ENCODE measurements around the gene CBX7. TPM values are rescaled to one million over a fixed set of nuclear protein-coding genes. Genes with fewer than 3 reads are reported as not detected.

The CBX7 gene
- total and polyA plus RNA-seq, 2 of the 4 experiments (the other 2 are of a cell fraction), result 0.90 to 3.6 TPM

DNA sequence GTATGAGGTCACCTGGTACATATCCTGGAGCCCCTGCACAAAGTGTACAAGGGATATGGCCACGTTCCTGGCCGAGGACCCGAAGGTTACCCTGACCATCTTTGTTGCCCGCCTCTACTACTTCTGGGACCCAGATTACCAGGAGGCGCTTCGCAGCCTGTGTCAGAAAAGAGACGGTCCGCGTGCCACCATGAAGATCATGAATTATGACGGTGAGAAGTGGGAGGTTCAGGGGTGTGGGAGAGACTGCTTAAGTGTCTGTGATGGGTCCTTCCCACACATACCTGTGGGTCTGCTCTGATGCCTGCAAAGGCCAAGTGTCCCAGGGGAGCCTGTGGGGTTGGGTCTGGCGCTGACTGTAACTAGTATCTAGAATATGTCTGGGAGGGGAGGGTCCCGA is 71.5 kb downstream of the CBX7 start:
- no peak overlapping the region for H2AK5ac ChIP-seq (ENCODE audit: low read depth, low read length)
- intact Hi-C loops (cut with micrococcal nuclease) (no loop called here), dilution Hi-C loops (cut with HindIII; ENCODE audit: low sequenced_read_pairs, unreplicated experiment) (no loop called here), in situ Hi-C loops (cut with MboI; ENCODE audit: low sequenced_read_pairs) (no loop called here)
- peaks cover 1% of the 10 kb centered on the region; the same call in 1 of the 2 replicates for H3K27me3 ChIP-seq (ENCODE audit: control insufficient read depth, insufficient read depth, low read length)
- peaks cover 0 to 7% of the 10 kb centered on the region in 2 experiments; a peak in 1 of 4 replicates for H3K79me1 ChIP-seq (ENCODE audit: low read depth in 1 of 2, low read length in 2 of 2)
- H3K56ac ChIP-seq (ENCODE audit: extremely low read depth, insufficient read depth, low read length), result no peak overlapping the region
- H3K4me1 ChIP-seq (ENCODE audit: control insufficient read depth, insufficient read depth, low read length), result peaks cover 4% of the 10 kb centered on the region
- no peaks in the 10 kb centered on the region; the same call in 1 of the 2 replicates for H3K36me3 ChIP-seq (ENCODE audit: control insufficient read depth, insufficient read depth, low read length)
- BruUV-seq (replicated peaks), result no TSS peak
- 100% methylated on average over 1 of the region's 12 CpGs; no CpG with 5 or more reads in 1 of the 2 experiments for WGBS, 2 experiments (ENCODE audit: extremely low coverage in 2 of 2, insufficient read length in 1 of 2)
- H2AFZ ChIP-seq (replicated peaks; ENCODE audit: low read length, poor library complexity), result no peak overlapping the region
- ChIA-PET POLR2A (ENCODE audit: unreplicated experiment) (no interaction called here), CTCF (interaction anchor here (0.9 kb wide), 1 partner anchor 27 kb away, joined by 3 read pairs; no protein-coding TSS in a partner anchor)
- H3K18ac ChIP-seq (ENCODE audit: low read depth, low read length), result no peak overlapping the region
- H4K8ac ChIP-seq (ENCODE audit: low read depth in 2 of 2, low read length in 2 of 2), result no peak overlapping the region
- no peak overlapping the region for H4K91ac ChIP-seq (ENCODE audit: insufficient read depth, low read depth, low read length)
- TF ChIP-seq, protein P1, sequence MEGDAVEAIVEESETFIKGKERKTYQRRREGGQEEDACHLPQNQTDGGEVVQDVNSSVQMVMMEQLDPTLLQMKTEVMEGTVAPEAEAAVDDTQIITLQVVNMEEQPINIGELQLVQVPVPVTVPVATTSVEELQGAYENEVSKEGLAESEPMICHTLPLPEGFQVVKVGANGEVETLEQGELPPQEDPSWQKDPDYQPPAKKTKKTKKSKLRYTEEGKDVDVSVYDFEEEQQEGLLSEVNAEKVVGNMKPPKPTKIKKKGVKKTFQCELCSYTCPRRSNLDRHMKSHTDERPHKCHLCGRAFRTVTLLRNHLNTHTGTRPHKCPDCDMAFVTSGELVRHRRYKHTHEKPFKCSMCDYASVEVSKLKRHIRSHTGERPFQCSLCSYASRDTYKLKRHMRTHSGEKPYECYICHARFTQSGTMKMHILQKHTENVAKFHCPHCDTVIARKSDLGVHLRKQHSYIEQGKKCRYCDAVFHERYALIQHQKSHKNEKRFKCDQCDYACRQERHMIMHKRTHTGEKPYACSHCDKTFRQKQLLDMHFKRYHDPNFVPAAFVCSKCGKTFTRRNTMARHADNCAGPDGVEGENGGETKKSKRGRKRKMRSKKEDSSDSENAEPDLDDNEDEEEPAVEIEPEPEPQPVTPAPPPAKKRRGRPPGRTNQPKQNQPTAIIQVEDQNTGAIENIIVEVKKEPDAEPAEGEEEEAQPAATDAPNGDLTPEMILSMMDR (conservative IDR thresholded peaks at IDR 0.05; ENCODE audit: low read depth, low read length), result no peak
- TF ChIP-seq RCOR1 (IDR thresholded peaks at IDR 0.05; ENCODE audit: insufficient replicate concordance, low read length) (no peak), CEBPB (IDR thresholded peaks at IDR 0.05; ENCODE audit: low read depth, low read length) (no peak), MAFK (IDR thresholded peaks at IDR 0.05; ENCODE audit: low read depth, low read length) (no peak), CHD1 (IDR thresholded peaks at IDR 0.05; ENCODE audit: low read depth, low read length) (no peak), MXI1 (IDR thresholded peaks at IDR 0.05; ENCODE audit: borderline replicate concordance, low read depth, low read length) (no peak)
- TF ChIP-seq, protein P2, sequence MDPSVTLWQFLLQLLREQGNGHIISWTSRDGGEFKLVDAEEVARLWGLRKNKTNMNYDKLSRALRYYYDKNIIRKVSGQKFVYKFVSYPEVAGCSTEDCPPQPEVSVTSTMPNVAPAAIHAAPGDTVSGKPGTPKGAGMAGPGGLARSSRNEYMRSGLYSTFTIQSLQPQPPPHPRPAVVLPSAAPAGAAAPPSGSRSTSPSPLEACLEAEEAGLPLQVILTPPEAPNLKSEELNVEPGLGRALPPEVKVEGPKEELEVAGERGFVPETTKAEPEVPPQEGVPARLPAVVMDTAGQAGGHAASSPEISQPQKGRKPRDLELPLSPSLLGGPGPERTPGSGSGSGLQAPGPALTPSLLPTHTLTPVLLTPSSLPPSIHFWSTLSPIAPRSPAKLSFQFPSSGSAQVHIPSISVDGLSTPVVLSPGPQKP (IDR thresholded peaks at IDR 0.05; ENCODE audit: borderline replicate concordance, low read depth, low read length), result no peak
- H3K4ac ChIP-seq (ENCODE audit: low read depth, low read length), result no peak overlapping the region
- H3K9ac ChIP-seq (ENCODE audit: low read depth, low read length), result no peak overlapping the region
- H2BK120ac ChIP-seq (ENCODE audit: low read depth, low read length), result no peak overlapping the region
- H3K9me1 ChIP-seq (ENCODE audit: insufficient read depth, low read length), result no peaks in the 10 kb centered on the region
- peak overlapping the region; percentile 7 for H2AK9ac ChIP-seq (replicated peaks; ENCODE audit: low read depth, low read length, poor library complexity)
- DNase-seq (no peak), ATAC-seq (ENCODE audit: low read depth) (no peak)
- H3K4me2 ChIP-seq (ENCODE audit: low read depth, low read length), result no peak overlapping the region
- H4K5ac ChIP-seq (ENCODE audit: low read depth, low read length), result no peak overlapping the region
- no peak overlapping the region for H2BK20ac ChIP-seq (ENCODE audit: low read depth, low read length)
- no peaks in the 10 kb centered on the region for H4K20me1 ChIP-seq (ENCODE audit: insufficient read depth, low read length)
- H3K27ac ChIP-seq (ENCODE audit: insufficient read depth, low read length), result no peak overlapping the region
- H3K23ac ChIP-seq (ENCODE audit: low read depth, low read length), result no peak overlapping the region
- H3K4me3 ChIP-seq (ENCODE audit: insufficient read depth, low read depth, low read length), result no peak overlapping the region
- H3K9me3 ChIP-seq (ENCODE audit: control insufficient read depth, insufficient read depth, low read length), result no peaks in the 10 kb centered on the region
- no peak overlapping the region for H2BK5ac ChIP-seq (ENCODE audit: low read depth, low read length, poor library complexity, severe bottlenecking)
- H3K14ac ChIP-seq (replicated peaks; ENCODE audit: low read depth, low read length), result no peak overlapping the region
- no peak overlapping the region for H2BK15ac ChIP-seq (ENCODE audit: low read depth, low read length)

All from IMR-90 (cell line).